Endothelial cell (in vitro differentiated cells): ENCODE data around the gene SORCS2. TPM values are rescaled to one million over a fixed set of nuclear protein-coding genes. Genes with fewer than 3 reads are reported as not detected.

Experiments used
- DNase-seq: peaks from one replicate; pipeline ENCODE4 v3.0.0; 2021; ENCODE audit warnings: low spot score
- H3K27ac Mint-ChIP-seq: one replicate; pipeline ENCODE4 v1.8.0; 2021; ENCODE audit warnings: mixed read lengths, inconsistent platforms; ENCODE audit not compliant: unreplicated experiment
- H3K27me3 Mint-ChIP-seq: one replicate; pipeline ENCODE4 v1.8.0; 2021; ENCODE audit warnings: mild to moderate bottlenecking, moderate library complexity, mixed read lengths, inconsistent platforms; ENCODE audit not compliant: unreplicated experiment
- H3K36me3 Mint-ChIP-seq: one replicate; pipeline ENCODE4 v1.8.0; 2021; ENCODE audit warnings: mild to moderate bottlenecking, low read depth, mixed read lengths, inconsistent platforms; ENCODE audit not compliant: unreplicated experiment
- H3K4me1 Mint-ChIP-seq: one replicate; pipeline ENCODE4 v1.8.0; 2021; ENCODE audit warnings: mild to moderate bottlenecking, mixed read lengths, inconsistent platforms; ENCODE audit not compliant: unreplicated experiment
- H3K4me3 Mint-ChIP-seq: one replicate; pipeline ENCODE4 v1.8.0; 2021; ENCODE audit warnings: mild to moderate bottlenecking, mixed read lengths, inconsistent platforms; ENCODE audit not compliant: unreplicated experiment
- H3K9me3 Mint-ChIP-seq: one replicate; pipeline ENCODE4 v1.8.0; 2021; ENCODE audit warnings: mixed read lengths, inconsistent platforms; ENCODE audit not compliant: unreplicated experiment
- CTCF ChIP-seq: fragments of 200-600 bp; sonication (generic); IDR thresholded peaks from one replicate; pipeline ENCODE4 v1.5.0; 2021; ENCODE audit warnings: antibody characterized with exemption; ENCODE audit not compliant: unreplicated experiment
- total RNA-seq: library from RNA; stranded (reverse); fragmentation: NEBNext Ultra II Directional; extraction: Animal tissue kit (Norgen Biotek cat#: 25700); gene quantifications from one replicate; pipeline ENCODE4 v1.2.1, GENCODE V29; 2021; ENCODE audit not compliant: unreplicated experiment

The SORCS2 gene
- total RNA-seq, 1 donor from 2014 or later, result 1.3 TPM

- peaks cover 5% of the 10 kb centered on the region for H3K36me3 Mint-ChIP-seq
- no peak for DNase-seq
- no peaks in the 10 kb centered on the region for H3K9me3 Mint-ChIP-seq
- no peak overlapping the region for H3K27ac Mint-ChIP-seq
- H3K27me3 Mint-ChIP-seq, result peaks cover 8% of the 10 kb centered on the region
- no peak for TF ChIP-seq CTCF
- H3K4me3 Mint-ChIP-seq, result no peak overlapping the region
- no peaks in the 10 kb centered on the region for H3K4me1 Mint-ChIP-seq
These were observed 566.9 kb downstream of the SORCS2 start for GRCh38 chr4:7759216-7759615.

- no peaks in the 10 kb centered on the region for H3K4me1 Mint-ChIP-seq
- TF ChIP-seq CTCF, result no peak
- H3K4me3 Mint-ChIP-seq, result no peak overlapping the region
- H3K9me3 Mint-ChIP-seq, result no peaks in the 10 kb centered on the region
- peaks cover 5% of the 10 kb centered on the region for H3K36me3 Mint-ChIP-seq
- no peak overlapping the region for H3K27ac Mint-ChIP-seq
- peaks cover 8% of the 10 kb centered on the region for H3K27me3 Mint-ChIP-seq
- no peak for DNase-seq
These were observed 567.3 kb downstream of the SORCS2 start for GRCh38 chr4:7759635-7760034.

- H3K27me3 Mint-ChIP-seq, result peaks cover 6% of the 10 kb centered on the region
- DNase-seq, result no peak
- no peak overlapping the region for H3K4me3 Mint-ChIP-seq
- H3K9me3 Mint-ChIP-seq, result no peaks in the 10 kb centered on the region
- no peaks in the 10 kb centered on the region for H3K4me1 Mint-ChIP-seq
- TF ChIP-seq CTCF, result no peak
- peaks cover 5% of the 10 kb centered on the region for H3K36me3 Mint-ChIP-seq
- H3K27ac Mint-ChIP-seq, result no peak overlapping the region
These were observed 567.9 kb downstream of the SORCS2 start for GRCh38 chr4:7760228-7760627.

GRCh38 chr4:7760706-7761105 is 568.4 kb downstream of the SORCS2 start:
- no peak for DNase-seq
- H3K27me3 Mint-ChIP-seq, result peaks cover 6% of the 10 kb centered on the region
- no peak overlapping the region for H3K4me3 Mint-ChIP-seq
- H3K4me1 Mint-ChIP-seq, result no peaks in the 10 kb centered on the region
- no peak overlapping the region for H3K27ac Mint-ChIP-seq
- H3K36me3 Mint-ChIP-seq, result peaks cover 5% of the 10 kb centered on the region
- H3K9me3 Mint-ChIP-seq, result no peaks in the 10 kb centered on the region
- TF ChIP-seq CTCF, result no peak

- TF ChIP-seq CTCF, result no peak
- Mint-ChIP-seq H3K9me3 (no peaks in the 10 kb centered on the region), H3K4me3 (no peak overlapping the region), H3K4me1 (no peaks in the 10 kb centered on the region), H3K36me3 (peaks cover 5% of the 10 kb centered on the region), H3K27ac (no peak overlapping the region), H3K27me3 (peaks cover 6% of the 10 kb centered on the region)
- no peak for DNase-seq
These were observed 569.0 kb downstream of the SORCS2 start for GRCh38 chr4:7761312-7761711.
